ENCODE data around the gene FZD10. TPM values are rescaled to one million over a fixed set of nuclear protein-coding genes. Genes with fewer than 3 reads are reported as not detected.

FZD10 gene
- total and polyA plus RNA-seq, 2 of the 8 experiments (the other 6 are each of a cell fraction or from before 2014, with no cell fraction given) = 0.11 to 0.60 TPM

DNA sequence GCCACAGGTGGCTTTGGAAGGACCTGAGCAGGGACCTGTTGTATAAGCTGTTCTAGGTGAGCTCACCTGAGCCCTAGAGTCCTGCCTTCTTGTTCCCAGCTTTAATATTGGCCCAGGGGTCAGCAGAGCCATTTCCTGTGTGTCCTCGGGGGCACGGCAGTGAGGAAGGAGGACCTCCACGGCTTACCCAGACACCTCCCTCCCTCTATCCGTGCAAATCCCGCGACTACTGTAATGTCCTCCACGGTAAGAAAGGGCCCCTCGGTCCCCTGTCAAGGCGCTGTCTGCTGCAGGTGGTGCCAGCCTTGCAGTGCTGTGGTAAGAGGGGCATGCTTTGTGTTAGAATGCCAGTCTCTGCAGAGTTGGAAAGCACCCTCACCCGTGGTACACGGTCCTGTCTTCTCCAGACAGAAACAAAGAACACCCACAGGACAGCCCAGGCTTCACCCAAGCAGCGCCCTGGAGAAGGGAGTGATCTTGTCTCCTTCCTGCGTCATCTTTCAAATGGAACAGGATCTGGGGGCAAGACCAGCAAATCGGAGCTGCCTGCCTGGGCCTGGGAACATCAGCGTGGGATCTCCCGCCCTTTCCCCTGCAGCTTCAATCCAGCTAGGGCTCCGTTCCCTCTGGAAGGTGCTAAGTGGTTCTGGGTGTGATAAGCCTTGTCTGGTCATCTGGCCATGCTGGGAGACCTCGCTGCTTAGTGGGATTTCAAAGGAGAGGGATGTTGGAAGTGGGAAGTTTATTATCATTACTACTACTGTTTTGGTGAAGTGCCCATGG is 20.2 kb upstream of the FZD10 start:
- Histone ChIP-seq H3K14ac (ENCODE audit: insufficient read length) (no peak overlapping the region), H3K23ac (ENCODE audit: insufficient read length) (no peak overlapping the region), H3K56ac (replicated peaks; ENCODE audit: insufficient read length, low read depth, low read length) (no peak overlapping the region), H3K18ac (ENCODE audit: extremely low read depth, low read length) (no peak overlapping the region), H4K8ac (ENCODE audit: extremely low read depth, insufficient read depth, low read length) (no peak overlapping the region), H2AFZ (ENCODE audit: low read length) (no peak overlapping the region), H4K91ac (replicated peaks; ENCODE audit: insufficient read length, low read length) (no peak overlapping the region), H2BK5ac (ENCODE audit: low read depth, low read length) (no peak overlapping the region), H2BK20ac (ENCODE audit: low read length) (no peak overlapping the region), H3K23me2 (ENCODE audit: low read depth, low read length) (no peaks in the 10 kb centered on the region), H3K4me3 (ENCODE audit: extremely low read depth in 1 of 4, insufficient read depth in 2 of 4, low read depth in 3 of 4, low read length in 4 of 4) (no peak overlapping the region), H3K9ac (replicated peaks in 1 of 4; ENCODE audit: extremely low read depth in 1 of 4, low read depth in 3 of 4, low read length in 3 of 4) (no peak overlapping the region), H3K79me1 (ENCODE audit: low read depth, low read length) (no peaks in the 10 kb centered on the region), H4K20me1 (replicated peaks in 1 of 2; ENCODE audit: control insufficient read depth in 1 of 2, insufficient read depth in 2 of 2, low read length in 2 of 2) (no peaks in the 10 kb centered on the region), H2BK12ac (ENCODE audit: low read depth, low read length) (no peak overlapping the region), H3K4me2 (ENCODE audit: insufficient read depth in 1 of 2, low read depth in 2 of 2, low read length in 2 of 2) (no peak overlapping the region), H2AK5ac (ENCODE audit: low read depth, low read length) (no peak overlapping the region), H4K5ac (ENCODE audit: insufficient read length, low read depth, low read length) (no peak overlapping the region), H3K79me2 (ENCODE audit: control insufficient read depth in 1 of 2, insufficient read depth in 2 of 2, low read length in 2 of 2) (no peaks in the 10 kb centered on the region), H3K27me3 (replicated peaks in 1 of 4; ENCODE audit: control insufficient read depth in 3 of 4, extremely low read depth in 1 of 4, insufficient read depth in 3 of 4, low read length in 3 of 4) (peaks cover 0 to 28% (median 17%) of the 10 kb centered on the region in 4 experiments; a peak in 5 of 7 replicates), H3K9me3 (ENCODE audit: insufficient read depth in 2 of 2, low read depth in 1 of 2, low read length in 1 of 2) (no peaks in the 10 kb centered on the region), H2BK15ac (ENCODE audit: low read length) (no peak overlapping the region), H3K4ac (replicated peaks; ENCODE audit: insufficient read length, low read depth, low read length) (no peak overlapping the region), H3K4me1 (replicated peaks in 1 of 4; ENCODE audit: control insufficient read depth in 3 of 4, insufficient read depth in 4 of 4, low read length in 3 of 4) (peaks cover 0 to 10% (median 2%) of the 10 kb centered on the region in 4 experiments; a peak in 3 of 7 replicates), H3K27ac (ENCODE audit: low read depth, low read length) (no peak overlapping the region), H3K36me3 (ENCODE audit: control insufficient read depth in 2 of 4, insufficient read depth in 4 of 4, low read length in 3 of 4) (no peaks in the 10 kb centered on the region), H2BK120ac (replicated peaks; ENCODE audit: low read depth, low read length) (no peak overlapping the region)
- DNase-seq (ENCODE audit: low read depth in 1 of 2, low spot score in 2 of 2) (no peak), FAIRE-seq (no peak)
- ChIA-PET POLR2A (ENCODE audit: partially characterized antibody) (interaction anchor here (0.5 kb wide), 1 partner anchor 214 kb away, joined by 3 read pairs; no protein-coding TSS in a partner anchor), CTCF (ENCODE audit: partially characterized antibody) (interaction anchor here (0.8 to 1.7 kb wide), 6 partner anchors 9 to 100 kb away, joined by 3 to 6 read pairs (median 3); no protein-coding TSS in a partner anchor)
- 91% methylated on average over 17 of the region's 18 CpGs; no CpG with 5 or more reads in 1 of the 2 experiments for WGBS, 2 experiments (ENCODE audit: extremely low coverage in 1 of 2, insufficient coverage in 1 of 2, insufficient read length in 1 of 2, insufficient replicate concordance in 2 of 2, low coverage in 1 of 2, low lambda C conversion rate in 2 of 2, missing lambda C conversion rate in 1 of 2)
- TF ChIP-seq, protein P1, sequence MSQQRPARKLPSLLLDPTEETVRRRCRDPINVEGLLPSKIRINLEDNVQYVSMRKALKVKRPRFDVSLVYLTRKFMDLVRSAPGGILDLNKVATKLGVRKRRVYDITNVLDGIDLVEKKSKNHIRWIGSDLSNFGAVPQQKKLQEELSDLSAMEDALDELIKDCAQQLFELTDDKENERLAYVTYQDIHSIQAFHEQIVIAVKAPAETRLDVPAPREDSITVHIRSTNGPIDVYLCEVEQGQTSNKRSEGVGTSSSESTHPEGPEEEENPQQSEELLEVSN (IDR thresholded peaks at IDR 0.05) = peak; percentile 57; the same call in 1 of the 2 replicates
- TF ChIP-seq POLR2A (IDR thresholded peaks at IDR 0.05; ENCODE audit: control extremely low read depth in 1 of 2, low read depth in 2 of 2, low read length in 2 of 2) (no peak), NRF1 (IDR thresholded peaks at IDR 0.05; ENCODE audit: low read depth, low read length) (no peak)
